H54 (cell line): ENCODE data around the gene WRNIP1.
"Not testable (repeated sequence)": the region's sequence is repeated elsewhere in the genome, so short reads cannot be mapped to it uniquely, and the experiment has no call there.

Experiments
- DNase-seq: peaks from one replicate; pipeline ENCODE4 v3.0.0; 2011; ENCODE audit warnings: low spot score, mixed read lengths; ENCODE audit not compliant: insufficient read length
- FAIRE-seq: peaks from 3 replicates; lab custom pipeline; 2011; peaks lifted over from hg19 to GRCh38; lab: Jason Lieb, UNC
- POLR2A ChIP-seq: IDR thresholded peaks from 2 replicates; pipeline ENCODE4 v1.6.1; 2011; ENCODE audit warnings: low read depth, mild to moderate bottlenecking, low read length

Gene WRNIP1

GRCh38 chr6:2748183-2748582 lies 17.0 kb upstream of the WRNIP1 start:
- no peak for TF ChIP-seq POLR2A
- FAIRE-seq: no peak
- DNase-seq: no peak

- DNase-seq (peak; percentile 41), FAIRE-seq (peak; percentile 97)
- no peak for TF ChIP-seq POLR2A
Observed at GRCh38 chr6:2749969-2750600, 15.1 kb upstream of the WRNIP1 start.

GRCh38 chr6:2750832-2751231 lies 14.4 kb upstream of the WRNIP1 start, which contains the start of gene MYLK4:
MYLK4 (minus strand) TSS chr6:2750922; CDS start chr6:2749294, 1,628 bp downstream.
- TF ChIP-seq POLR2A: no peak
- DNase-seq: no peak
- no peak for FAIRE-seq

GRCh38 chr6:2751871-2752270 lies 13.3 kb upstream of the WRNIP1 start:
- no peak for TF ChIP-seq POLR2A
- no peak for FAIRE-seq

GRCh38 chr6:2752477-2753109 lies 12.6 kb upstream of the WRNIP1 start:
- no peak for TF ChIP-seq POLR2A
- DNase-seq: no peak
- no peak for FAIRE-seq

More at GRCh38 chr6:2751871-2752270, 13.3 kb upstream of the WRNIP1 start:
- no peak for DNase-seq

- DNase-seq (no peak), FAIRE-seq (no peak)
- no peak for TF ChIP-seq POLR2A
Observed at GRCh38 chr6:2753110-2753489, 12.1 kb upstream of the WRNIP1 start.

GRCh38 chr6:2753743-2754142 lies 11.4 kb upstream of the WRNIP1 start:
- DNase-seq (no peak), FAIRE-seq (no peak)
- TF ChIP-seq POLR2A: no peak

GRCh38 chr6:2754393-2754792 lies 10.8 kb upstream of the WRNIP1 start:
- no peak for FAIRE-seq
- no peak for DNase-seq
- no peak for TF ChIP-seq POLR2A

GRCh38 chr6:2754911-2755310 lies 10.3 kb upstream of the WRNIP1 start:
- no peak for DNase-seq
- TF ChIP-seq POLR2A: no peak
- no peak for FAIRE-seq

GRCh38 chr6:2755456-2755855 lies 9.7 kb upstream of the WRNIP1 start:
- no peak for FAIRE-seq
- no peak for DNase-seq
- no peak for TF ChIP-seq POLR2A

- no peak for TF ChIP-seq POLR2A
- no peak for FAIRE-seq
- DNase-seq: no peak
Observed at GRCh38 chr6:2756241-2756640, 9.0 kb upstream of the WRNIP1 start.

- FAIRE-seq (no peak), DNase-seq (no peak)
- no peak for TF ChIP-seq POLR2A
Observed at GRCh38 chr6:2756687-2757224, 8.4 kb upstream of the WRNIP1 start.

- FAIRE-seq: no peak
- no peak for DNase-seq
- no peak for TF ChIP-seq POLR2A
Observed at GRCh38 chr6:2758980-2759379, 6.2 kb upstream of the WRNIP1 start.

- FAIRE-seq (no peak), DNase-seq (no peak)
- no peak for TF ChIP-seq POLR2A
Observed at GRCh38 chr6:2760882-2761842, 4.0 kb upstream of the WRNIP1 start.

GRCh38 chr6:2762868-2763267 lies 2.3 kb upstream of the WRNIP1 start:
- DNase-seq, FAIRE-seq: not testable (repeated sequence)
